ENCODE results near the gene TMEM62. TPM values are rescaled to one million over a fixed set of nuclear protein-coding genes. Genes with fewer than 3 reads are reported as not detected.

The TMEM62 gene
- total RNA-seq, 6 experiments from 2014 or later, result 7.6 to 17.1 (median 9.6) TPM

DNA sequence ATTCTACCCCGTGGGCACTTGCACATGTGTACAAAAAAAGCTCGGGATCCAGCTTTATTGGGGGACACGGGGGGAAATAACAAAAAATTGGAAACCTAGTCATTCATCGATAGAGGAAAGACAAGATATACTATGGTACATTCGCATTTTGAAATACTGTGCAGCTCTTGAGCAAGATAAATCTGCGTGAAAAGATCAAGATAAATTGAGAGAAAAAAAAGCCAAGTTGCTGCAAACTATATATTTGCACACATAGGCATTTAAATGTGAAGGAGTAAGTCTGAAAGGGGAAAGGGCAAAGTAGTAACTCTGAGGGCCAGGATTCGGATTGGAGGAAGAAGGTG, 26.9 kb upstream of the TMEM62 start:
- peak overlapping the region; percentile 76 to 84 (median 81) for H3K4me3 ChIP-seq
- WGBS (ENCODE audit: insufficient coverage, low coverage, low lambda C conversion rate, missing lambda C conversion rate), result 7% methylated on average over 7 of the region's 7 CpGs
- no peaks in the 10 kb centered on the region for H3K36me3 ChIP-seq
- TF ChIP-seq CTCF (IDR thresholded peaks at IDR 0.05), result no peak
- no peaks in the 10 kb centered on the region for H3K9me3 ChIP-seq
- DNase-seq (no peak), ATAC-seq (peak in 2 of 4 donors; percentile 6 to 14)
- H3K27ac ChIP-seq, result peak overlapping the region; percentile 78 to 87 (median 87)
- H3K27me3 ChIP-seq, result no peaks in the 10 kb centered on the region
- H3K4me1 ChIP-seq, result peaks cover 0 to 6% (median 2%) of the 10 kb centered on the region in 4 donors
- intact Hi-C loops (cut with DNase I), result no loop called here

GRCh38 chr15:43107751-43108150, 25.6 kb upstream of the TMEM62 start:
- intact Hi-C loops (cut with DNase I), result no loop called here
- H3K4me1 ChIP-seq, result peaks cover 0 to 6% (median 2%) of the 10 kb centered on the region in 4 donors
- no peak overlapping the region for H3K4me3 ChIP-seq
- TF ChIP-seq POLR2A (IDR thresholded peaks at IDR 0.05), result no peak
- no peak for TF ChIP-seq CTCF (IDR thresholded peaks at IDR 0.05)
- H3K27me3 ChIP-seq, result no peaks in the 10 kb centered on the region
- no peaks in the 10 kb centered on the region for H3K9me3 ChIP-seq
- ATAC-seq (no peak), DNase-seq (no peak)
- H3K27ac ChIP-seq, result no peak overlapping the region
- WGBS (ENCODE audit: insufficient coverage, low coverage, low lambda C conversion rate, missing lambda C conversion rate), result 83% methylated on average over 1 of the region's 1 CpG
- no peaks in the 10 kb centered on the region for H3K36me3 ChIP-seq

GRCh38 chr15:43111354-43111753, 22.0 kb upstream of the TMEM62 start:
- Histone ChIP-seq H3K36me3 (no peaks in the 10 kb centered on the region), H3K4me1 (peaks cover 0 to 6% (median 0%) of the 10 kb centered on the region in 4 donors), H3K27me3 (no peaks in the 10 kb centered on the region), H3K9me3 (no peaks in the 10 kb centered on the region), H3K27ac (no peak overlapping the region), H3K4me3 (no peak overlapping the region)
- TF ChIP-seq CTCF (IDR thresholded peaks at IDR 0.05), result no peak
- TF ChIP-seq POLR2A (IDR thresholded peaks at IDR 0.05), result no peak
- DNase-seq (no peak), ATAC-seq (no peak)
- intact Hi-C loops (cut with DNase I), result no loop called here
- WGBS (ENCODE audit: insufficient coverage, low coverage, low lambda C conversion rate, missing lambda C conversion rate), result 83% methylated on average over 3 of the region's 3 CpGs

DNA sequence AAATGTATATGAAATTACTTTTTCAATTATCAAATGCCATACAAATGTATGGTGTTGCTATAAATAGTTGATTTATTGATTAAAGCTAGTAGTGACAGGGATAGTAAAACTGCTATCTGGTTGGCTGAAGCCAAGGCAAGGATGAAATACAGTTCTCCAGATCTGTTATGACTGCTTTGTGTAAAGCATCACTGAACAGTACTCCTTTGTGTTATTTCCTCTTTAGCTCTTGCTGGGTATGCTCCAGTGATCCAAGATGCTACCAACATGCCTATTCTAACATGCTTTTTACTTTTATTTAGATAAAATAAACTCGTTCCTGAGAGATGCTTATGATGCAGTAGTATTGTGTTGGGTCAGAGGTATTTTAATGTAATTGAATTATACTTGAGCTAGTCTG, 15.1 kb upstream of the TMEM62 start:
- no peaks in the 10 kb centered on the region for H3K4me1 ChIP-seq
- H3K36me3 ChIP-seq, result no peaks in the 10 kb centered on the region
- TF ChIP-seq CTCF (IDR thresholded peaks at IDR 0.05) (no peak), POLR2A (IDR thresholded peaks at IDR 0.05) (no peak)
- H3K9me3 ChIP-seq, result no peaks in the 10 kb centered on the region
- DNase-seq (no peak), ATAC-seq (no peak)
- H3K27ac ChIP-seq, result no peak overlapping the region
- intact Hi-C loops (cut with DNase I), result no loop called here
- H3K4me3 ChIP-seq, result no peak overlapping the region
- no peaks in the 10 kb centered on the region for H3K27me3 ChIP-seq
- 30% methylated on average over 1 of the region's 1 CpG for WGBS (ENCODE audit: insufficient coverage, low coverage, low lambda C conversion rate, missing lambda C conversion rate)

DNA sequence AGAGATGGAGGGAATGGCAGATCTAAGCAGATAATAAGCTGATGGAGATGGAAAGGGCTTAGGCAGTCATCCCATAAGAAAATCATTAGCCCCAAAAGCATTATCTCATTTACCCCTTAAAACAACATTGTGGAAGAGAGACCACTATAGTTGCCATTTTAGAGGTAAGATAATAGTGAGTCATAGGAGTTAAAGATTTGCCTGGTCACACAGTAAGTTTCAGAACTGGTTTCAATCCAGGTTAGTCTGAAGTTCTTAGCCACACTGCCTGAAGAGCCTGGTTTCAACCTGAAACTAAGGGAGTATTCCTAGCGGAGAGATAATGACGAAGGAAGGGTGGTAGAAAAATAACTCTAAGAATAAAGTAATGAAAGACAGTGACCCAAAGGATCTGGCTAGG, 14.6 kb upstream of the TMEM62 start:
- ATAC-seq, result no peak
- TF ChIP-seq CTCF (IDR thresholded peaks at IDR 0.05) (no peak), POLR2A (IDR thresholded peaks at IDR 0.05) (no peak)

More for the DNA sequence above, 14.6 kb upstream of the TMEM62 start:
- H3K4me1 ChIP-seq, result no peaks in the 10 kb centered on the region
- no peak overlapping the region for H3K27ac ChIP-seq
- H3K36me3 ChIP-seq, result no peaks in the 10 kb centered on the region
- no peaks in the 10 kb centered on the region for H3K9me3 ChIP-seq
- 88% methylated on average over 2 of the region's 2 CpGs for WGBS (ENCODE audit: insufficient coverage, low coverage, low lambda C conversion rate, missing lambda C conversion rate)
- H3K27me3 ChIP-seq, result no peaks in the 10 kb centered on the region
- H3K4me3 ChIP-seq, result no peak overlapping the region
- intact Hi-C loops (cut with DNase I), result no loop called here
- no peak for DNase-seq

Data from right lobe of liver (tissue), 6 donors.